ENCODE results near the gene RNASE12.
"Not testable (repeated sequence)": the region's sequence is repeated elsewhere in the genome, so short reads cannot be mapped to it uniquely, and the experiment has no call there.

Gene RNASE12

GRCh38 chr14:20580242-20580641 lies 10.9 kb downstream of the RNASE12 start:
- DNase-seq = no peak

GRCh38 chr14:20578784-20579502 lies 12.2 kb downstream of the RNASE12 start:
- no peak for DNase-seq

- no peak for DNase-seq
Measured at GRCh38 chr14:20578325-20578724, 12.9 kb downstream of the RNASE12 start.

GRCh38 chr14:20572382-20572990 lies 18.7 kb downstream of the RNASE12 start:
- not testable (repeated sequence) for DNase-seq

- not testable (repeated sequence) for DNase-seq
Measured at GRCh38 chr14:20570720-20571119, 20.5 kb downstream of the RNASE12 start.

- not testable (repeated sequence) for DNase-seq
Measured at GRCh38 chr14:20569865-20570264, 21.3 kb downstream of the RNASE12 start.

- DNase-seq = no peak
Measured at GRCh38 chr14:20569066-20569465, 22.1 kb downstream of the RNASE12 start.

- no peak for DNase-seq
Measured at GRCh38 chr14:20568393-20568792, 22.8 kb downstream of the RNASE12 start.

- not testable (repeated sequence) for DNase-seq
Measured at GRCh38 chr14:20567199-20567598, 24.0 kb downstream of the RNASE12 start.

GRCh38 chr14:20564501-20564997 lies 26.6 kb downstream of the RNASE12 start:
- DNase-seq = no peak

GRCh38 chr14:20563971-20564370 lies 27.2 kb downstream of the RNASE12 start:
- no peak for DNase-seq

- no peak for DNase-seq
Measured at GRCh38 chr14:20560961-20561360, 30.2 kb downstream of the RNASE12 start, which contains the start of gene RNASE9. RNASE9 (minus strand) TSS chr14:20561047.

- no peak for DNase-seq
Measured at GRCh38 chr14:20559461-20559904, 31.7 kb downstream of the RNASE12 start.

GRCh38 chr14:20557212-20557542 lies 34.0 kb downstream of the RNASE12 start:
- no peak for DNase-seq

GRCh38 chr14:20556500-20557211 lies 34.5 kb downstream of the RNASE12 start:
- DNase-seq = no peak

GRCh38 chr14:20555845-20556244 lies 35.3 kb downstream of the RNASE12 start:
- no peak for DNase-seq

- DNase-seq = no peak
Measured at GRCh38 chr14:20553024-20553423, 38.2 kb downstream of the RNASE12 start.

- no peak for DNase-seq
Measured at GRCh38 chr14:20551606-20552005, 39.6 kb downstream of the RNASE12 start.

GRCh38 chr14:20550926-20551325 lies 40.2 kb downstream of the RNASE12 start:
- DNase-seq = no peak

- no peak for DNase-seq
Measured at GRCh38 chr14:20548414-20549158, 42.6 kb downstream of the RNASE12 start.

GRCh38 chr14:20546877-20547276 lies 44.3 kb downstream of the RNASE12 start:
- DNase-seq = no peak
